K562 (cell line): ENCODE data around the gene CCT3. TPM values are rescaled to one million over a fixed set of nuclear protein-coding genes. Genes with fewer than 3 reads are reported as not detected.

ENCODE experiments used
- ATAC-seq: fragments of 200-7000 bp; cut with Tn5 transposase; 3 replicates; pipeline ENCODE4 v1.9.1; 2020; ENCODE audit warnings: moderate library complexity
- BruUV-seq: library from RNA; stranded (reverse); fragments of 400-500 nt; replicated peaks from 2 replicates; lab custom pipeline; 2021; lab: Mats Ljungman, UMichigan
- CTCF ChIA-PET: fragments of 300-600 bp; formaldehyde crosslinking; extraction: SDS; loops from one replicate; lab custom pipeline; 2021; ENCODE audit warnings: low intra/inter-chr PET ratio; lab: Yijun Ruan, JAX
- POLR2A ChIA-PET: fragments of 300-600, 350-650 bp; sonication (Branson Sonifier 250); formaldehyde crosslinking; extraction: SDS; loops from one replicate; lab custom pipeline; 2021; ENCODE audit warnings: antibody characterized with exemption, inconsistent platforms; lab: Yijun Ruan, JAX
- DNase-seq, 4 experiments: peaks; one replicate each; pipeline versions ENCODE4 v3.0.0 to v3.0.0-alpha.2; 2011 to 2018; ENCODE audit warnings: low spot score in 3 of 4, mixed read lengths in 3 of 4; ENCODE audit errors: extremely low read depth in 1 of 4
- FAIRE-seq: peaks from 2 replicates; lab custom pipeline; 2011; peaks lifted over from hg19 to GRCh38; lab: Jason Lieb, UNC
- H2AFZ ChIP-seq: 2 replicates; pipeline ENCODE4 v1.6.0; 2011; ENCODE audit warnings: low read depth, low read length, control low read depth, inconsistent platforms
- H3K27ac ChIP-seq: fragments of 200-600 bp; 3 replicates; pipeline ENCODE4 v1.8.0; 2011; ENCODE audit warnings: low read depth, mild to moderate bottlenecking, control low read depth, inconsistent platforms, low read length, moderate library complexity, mixed read lengths; ENCODE audit errors: extremely low read depth
- H3K27me3 ChIP-seq, 2 experiments: fragments of 300-600 bp in 1 of 2; 2 replicates in 1 of 2; 3 replicates in 1 of 2; pipeline versions ENCODE4 v1.6.0 to v1.8.0; 2011; ENCODE audit warnings: inconsistent platforms in 2 of 2, low read length in 2 of 2, mild to moderate bottlenecking in 1 of 2, mixed read lengths in 1 of 2, moderate library complexity in 1 of 2; ENCODE audit not compliant: control insufficient read depth in 2 of 2, insufficient read depth in 2 of 2
- H3K36me3 ChIP-seq: fragments of 300-600 bp; 3 replicates; pipeline ENCODE4 v1.8.0; 2011; ENCODE audit warnings: mild to moderate bottlenecking, low read length, inconsistent platforms; ENCODE audit not compliant: control insufficient read depth, insufficient read depth
- H3K4me1 ChIP-seq, 2 experiments: fragments of 200-600 bp in 1 of 2; replicated peaks in 1 of 2; 2 replicates in 1 of 2; 3 replicates in 1 of 2; pipeline versions ENCODE4 v1.5.1 to v1.8.0; 2011; ENCODE audit warnings: inconsistent platforms in 2 of 2, low read length in 2 of 2, mild to moderate bottlenecking in 1 of 2, mixed read lengths in 1 of 2, moderate library complexity in 1 of 2; ENCODE audit not compliant: control insufficient read depth in 2 of 2, insufficient read depth in 2 of 2
- H3K4me2 ChIP-seq: 2 replicates; pipeline ENCODE4 v1.6.1; 2011; ENCODE audit warnings: low read length, control low read depth, inconsistent platforms, mixed read lengths; ENCODE audit not compliant: insufficient read depth
- H3K4me3 ChIP-seq: fragments of 200-600 bp; sonication (generic), shearing (Covaris generic); 2 replicates; pipeline ENCODE4 v1.5.1; 2016; ENCODE audit warnings: control low read depth, inconsistent platforms
- H3K79me2 ChIP-seq: fragments of 200-600 bp; 3 replicates; pipeline ENCODE4 v1.8.0; 2011; ENCODE audit warnings: low read length, inconsistent platforms; ENCODE audit not compliant: control insufficient read depth, insufficient read depth
- H3K9ac ChIP-seq, 2 experiments: 2 replicates each; pipeline versions ENCODE4 v1.6.0 to v1.6.1; 2011; ENCODE audit warnings: low read depth in 2 of 2, low read length in 2 of 2, control low read depth in 1 of 2, inconsistent platforms in 1 of 2, mild to moderate bottlenecking in 1 of 2, mixed read lengths in 1 of 2; ENCODE audit not compliant: insufficient read depth in 1 of 2
- H3K9me1 ChIP-seq: one replicate; pipeline ENCODE4 v1.6.0; 2011; ENCODE audit warnings: inconsistent platforms, mild to moderate bottlenecking, low read length, moderate library complexity; ENCODE audit not compliant: control insufficient read depth, insufficient read depth
- H3K9me3 ChIP-seq: replicated peaks from 2 replicates; pipeline ENCODE4 v1.5.1; 2011; ENCODE audit warnings: low read depth, low read length, inconsistent platforms; ENCODE audit not compliant: control insufficient read depth, insufficient read depth
- H4K20me1 ChIP-seq: replicated peaks from 2 replicates; pipeline ENCODE4 v1.6.1; 2011; ENCODE audit warnings: low read length, inconsistent platforms, mixed read lengths; ENCODE audit not compliant: control insufficient read depth, insufficient read depth
- ATF4 ChIP-seq: fragments of 450-650 bp; formaldehyde crosslinking; IDR thresholded peaks from 2 replicates; pipeline ENCODE4 v1.4.0; 2022; ENCODE audit warnings: mild to moderate bottlenecking, moderate library complexity
- ATF7 ChIP-seq: fragments of 450-650 bp; IDR thresholded peaks from 2 replicates; pipeline ENCODE4 v1.7.1; 2014; ENCODE audit warnings: mild to moderate bottlenecking, moderate library complexity
- CEBPZ ChIP-seq: fragments of 150-350 bp; IDR thresholded peaks from 2 replicates; pipeline ENCODE4 v1.6.1; 2014; ENCODE audit warnings: low read depth, mild to moderate bottlenecking, low read length, borderline replicate concordance
- CHD1 ChIP-seq: fragments of 200-600 bp; sonication (generic); IDR thresholded peaks from one replicate; pipeline ENCODE4 v1.6.1; 2012; ENCODE audit warnings: mild to moderate bottlenecking, moderate library complexity, low read length, inconsistent platforms
- GATAD2B ChIP-seq: fragments of 450-650 bp; IDR thresholded peaks from 2 replicates; pipeline ENCODE4 v1.6.1; 2017; ENCODE audit warnings: mild to moderate bottlenecking, borderline replicate concordance
- KLF16 ChIP-seq: IDR thresholded peaks from 2 replicates; pipeline ENCODE4 v1.6.1; 2016; ENCODE audit warnings: antibody characterized with exemption
- LCOR ChIP-seq: sonication (generic); formaldehyde crosslinking; IDR thresholded peaks from 2 replicates; pipeline ENCODE4 v1.8.0; 2022; ENCODE audit warnings: mild to moderate bottlenecking, missing genetic modification reagents
- TFAP4 ChIP-seq: sonication (generic); formaldehyde crosslinking; IDR thresholded peaks from 2 replicates; pipeline ENCODE4 v1.8.0; 2022; ENCODE audit warnings: missing genetic modification reagents, mild to moderate bottlenecking, moderate library complexity, borderline replicate concordance
- TGIF2 ChIP-seq: sonication (generic); formaldehyde crosslinking; IDR thresholded peaks from 2 replicates; pipeline ENCODE4 v1.8.1; 2022; ENCODE audit warnings: mild to moderate bottlenecking, missing genetic modification reagents, moderate library complexity
- ZBED1 ChIP-seq: IDR thresholded peaks from 2 replicates; pipeline ENCODE4 v1.6.1; 2014
- ZBTB33 ChIP-seq: sonication (generic); formaldehyde crosslinking; IDR thresholded peaks from 2 replicates; pipeline ENCODE4 v1.8.1; 2023; ENCODE audit warnings: mild to moderate bottlenecking, missing genetic modification reagents
- ZEB2 ChIP-seq: fragments of 450-650 bp; IDR thresholded peaks from 2 replicates; pipeline ENCODE4 v1.6.1; 2016
- ZNF124 ChIP-seq: sonication (generic); formaldehyde crosslinking; IDR thresholded peaks from 2 replicates; pipeline ENCODE4 v1.8.1; 2022; ENCODE audit warnings: missing genetic modification reagents
- WGBS: fragments of 100-300 bp; shearing (Covaris generic); methylation state at CpG from one replicate; pipeline ENCODE4 v1.1.6; 2016; ENCODE audit warnings: low coverage, mixed read lengths; ENCODE audit not compliant: insufficient coverage; ENCODE audit errors: missing lambda C conversion rate; 5-methylcytosine and 5-hydroxymethylcytosine counted together
- in situ Hi-C: fragments of 300-500 bp; cut with MboI; formaldehyde crosslinking; loops from 4 replicates; pipeline ENCODE4 v1.15.0; 2018; ENCODE audit warnings: inconsistent platforms, mixed read lengths
- intact Hi-C: fragments of 100-400 bp; cut with micrococcal nuclease; formaldehyde crosslinking; loops from 2 replicates; pipeline ENCODE4 v1.14.2; 2022
- polyA plus RNA-seq, 8 experiments: library from polyadenylated mRNA; depleted of rRNA in 4 of 8; stranded (reverse) in 5 of 8; unstranded in 3 of 8; fragments of >200 nt; fragmentation: Nextera tagmentation in 2 of 8; fragmentation: Illumina TruSeq in 1 of 8; extraction: Ambion mirVana in 2 of 8; extraction: Trizol in 1 of 8; gene quantifications; 2 replicates each; pipeline versions ENCODE4 v1.2.1 to v1.2.3, GENCODE V29; 2011 to 2014; ENCODE audit warnings: inconsistent platforms in 1 of 8, missing spikeins in 1 of 8
- total RNA-seq, 7 experiments: library from RNA; depleted of rRNA in 6 of 7; stranded (reverse); fragments of >200 nt in 6 of 7; fragmentation: Illumina TruSeq in 2 of 7; extraction: Trizol in 2 of 7; gene quantifications; 2 replicates each; pipeline versions ENCODE4 v1.2.1 to v1.2.3, GENCODE V29; 2011 to 2021; ENCODE audit warnings: low replicate concordance in 1 of 7

Gene CCT3
- total and polyA plus RNA-seq, 9 of the 15 experiments (the other 6 are each of a cell fraction or from before 2014, with no cell fraction given) = 475 to 1,167 (median 610) TPM

- TF ChIP-seq CEBPZ = no peak
- no peak for TF ChIP-seq CHD1
- no peak for TF ChIP-seq TGIF2 (CRISPR knock-in tag)
- no peak for TF ChIP-seq ZNF124 (CRISPR knock-in tag)
- no peak for TF ChIP-seq GATAD2B
Measured at GRCh38 chr1:156384007-156384406, 45.9 kb upstream of the CCT3 start (continued).

- H3K9me3 ChIP-seq = no peaks in the 10 kb centered on the region
- H3K4me1 ChIP-seq = peaks cover 8 to 10% of the 10 kb centered on the region in 2 experiments; a peak in 3 of 5 replicates
- intact Hi-C loops = loop anchor here (2.0 kb wide), 1 partner anchor 226 kb away; no protein-coding TSS in a partner anchor
- peak; percentile 88 for FAIRE-seq
- BruUV-seq = no TSS peak
- H3K79me2 ChIP-seq = no peaks in the 10 kb centered on the region
- 25% methylated on average over 8 of the region's 9 CpGs for WGBS
- peaks cover 4% of the 10 kb centered on the region for H4K20me1 ChIP-seq
- no peaks in the 10 kb centered on the region for H3K36me3 ChIP-seq
- H3K4me2 ChIP-seq = no peak overlapping the region
- H3K4me3 ChIP-seq = no peak overlapping the region
- H3K27me3 ChIP-seq = peaks cover 5 to 13% of the 10 kb centered on the region in 2 experiments; a peak in 3 of 5 replicates
- DNase-seq = peak; percentile 80 to 86 (median 84)
- peak; percentile 98 for ATAC-seq
- H3K9me1 ChIP-seq = no peaks in the 10 kb centered on the region
- no peak overlapping the region; the same call in 1 of the 2 replicates for H2AFZ ChIP-seq
- in situ Hi-C loops = no loop called here
- POLR2A ChIA-PET = interaction anchor here (0.7 to 1.0 kb wide), 2 partner anchors 44 to 60 kb away, joined by 3 read pairs; no protein-coding TSS in a partner anchor
- CTCF ChIA-PET = interaction anchor here (0.6 to 10.1 kb wide), 6 partner anchors 12 to 226 kb away, joined by 3 to 240 read pairs (median 4); no protein-coding TSS in a partner anchor
- H3K27ac ChIP-seq = no peak overlapping the region
- no peak overlapping the region for H3K9ac ChIP-seq
- TF ChIP-seq LCOR (CRISPR knock-in tag) = no peak
- TF ChIP-seq ZBED1 = no peak
- no peak for TF ChIP-seq ZEB2
- TF ChIP-seq ZBTB33 (CRISPR knock-in tag) = peak; percentile 63
- 0 out of 2 replicates have a peak, but pooled peaks have one; percentile 10 for TF ChIP-seq KLF16
- TF ChIP-seq ATF7 = 0 out of 2 replicates have a peak, but pooled peaks have one; percentile 24
- TF ChIP-seq TFAP4 (CRISPR knock-in tag) = peak; percentile 71; the same call in 1 of the 2 replicates
- no peak for TF ChIP-seq ATF4 (CRISPR knock-in tag)
Measured at GRCh38 chr1:156383023-156383422, 44.9 kb upstream of the CCT3 start.
